ENCODE data around the gene ALDH3B2. TPM values are rescaled to one million over a fixed set of nuclear protein-coding genes. Genes with fewer than 3 reads are reported as not detected.

Gene ALDH3B2
- total RNA-seq, 1 experiment from 2014 or later = not detected

GRCh38 chr11:67640758-67641337, 33.6 kb downstream of the ALDH3B2 start:
- ChIA-PET CTCF (no interaction called here), POLR2A (no interaction called here)
- intact Hi-C loops (cut with micrococcal nuclease; ENCODE audit: unreplicated experiment) = loop anchor here (10.0 kb wide), 1 partner anchor 64 kb away; no protein-coding TSS in a partner anchor
- BruUV-seq (replicated peaks) = no TSS peak
- TF ChIP-seq REST (IDR thresholded peaks at IDR 0.05; ENCODE audit: insufficient read depth in 1 of 2, low read depth in 2 of 2, low read length in 1 of 2) (no peak), POLR2AphosphoS5 (IDR thresholded peaks at IDR 0.05; ENCODE audit: low read depth, low read length) (no peak), SIN3A (IDR thresholded peaks at IDR 0.05; ENCODE audit: borderline replicate concordance, insufficient read depth, low read depth, low read length) (no peak), CTCF (IDR thresholded peaks at IDR 0.05) (no peak), TCF7L2 (IDR thresholded peaks at IDR 0.05; ENCODE audit: low read depth, low read length) (no peak)
- ATAC-seq = no peak
- Histone ChIP-seq H3K4me1 (ENCODE audit: control insufficient read depth, insufficient read depth, low read length) (no peaks in the 10 kb centered on the region), H3K27me3 (ENCODE audit: control insufficient read depth, insufficient read depth, low read length) (no peaks in the 10 kb centered on the region), H3K36me3 (ENCODE audit: control insufficient read depth, insufficient read depth, low read length) (no peaks in the 10 kb centered on the region), H3K4me3 (ENCODE audit: low read depth in 2 of 2, low read length in 2 of 2) (no peak overlapping the region), H3K9me3 (ENCODE audit: control insufficient read depth, insufficient read depth, low read depth, low read length) (no peaks in the 10 kb centered on the region), H3K27ac (ENCODE audit: low read length) (no peak overlapping the region)
- DNase-seq (ENCODE audit: low read depth, low spot score) = no peak
- in situ Hi-C loops (cut with HindIII; ENCODE audit: low pct_unique_long_range_greater_than_20kb, low sequenced_read_pairs) = no loop called here

- H3K27ac ChIP-seq (ENCODE audit: low read length) = no peak overlapping the region
- POLR2A ChIA-PET = no interaction called here
- TF ChIP-seq CTCF (IDR thresholded peaks at IDR 0.05) (peak; percentile 96), SIN3A (IDR thresholded peaks at IDR 0.05; ENCODE audit: borderline replicate concordance, insufficient read depth, low read depth, low read length) (no peak), REST (IDR thresholded peaks at IDR 0.05; ENCODE audit: insufficient read depth in 1 of 2, low read depth in 2 of 2, low read length in 1 of 2) (no peak)
- CTCF ChIA-PET = no interaction called here
- no peak for DNase-seq (ENCODE audit: low read depth, low spot score)
- no TSS peak for BruUV-seq (replicated peaks)
- H3K27me3 ChIP-seq (ENCODE audit: control insufficient read depth, insufficient read depth, low read length) = no peaks in the 10 kb centered on the region
- no peaks in the 10 kb centered on the region for H3K4me1 ChIP-seq (ENCODE audit: control insufficient read depth, insufficient read depth, low read length)
- no peaks in the 10 kb centered on the region for H3K36me3 ChIP-seq (ENCODE audit: control insufficient read depth, insufficient read depth, low read length)
- H3K4me3 ChIP-seq (ENCODE audit: low read depth in 2 of 2, low read length in 2 of 2) = no peak overlapping the region
- in situ Hi-C loops (cut with HindIII; ENCODE audit: low pct_unique_long_range_greater_than_20kb, low sequenced_read_pairs) (no loop called here), intact Hi-C loops (cut with micrococcal nuclease; ENCODE audit: unreplicated experiment) (loop anchor here (10.0 kb wide), 1 partner anchor 65 kb away; no protein-coding TSS in a partner anchor)
- ATAC-seq = peak; percentile 90
- no peaks in the 10 kb centered on the region for H3K9me3 ChIP-seq (ENCODE audit: control insufficient read depth, insufficient read depth, low read depth, low read length)
Measured at GRCh38 chr11:67640021-67640757, 34.2 kb downstream of the ALDH3B2 start.

Data from Panc1 (cell line).